Pons (tissue), 1 donor: ENCODE measurements around the gene PRMT7.

Source experiments
- DNase-seq: peaks from one replicate; pipeline ENCODE4 v3.0.0-alpha.2; 2016; ENCODE audit warnings: low spot score

The PRMT7 gene

GRCh38 chr16:68306633-68307032, 4.2 kb upstream of the PRMT7 start:
- DNase-seq, result no peak

- DNase-seq, result no peak
Measured at GRCh38 chr16:68309799-68310198, 1.0 kb upstream of the PRMT7 start.

GRCh38 chr16:68310437-68310773, 414 bp upstream of the PRMT7 start:
- DNase-seq, result no peak

DNA sequence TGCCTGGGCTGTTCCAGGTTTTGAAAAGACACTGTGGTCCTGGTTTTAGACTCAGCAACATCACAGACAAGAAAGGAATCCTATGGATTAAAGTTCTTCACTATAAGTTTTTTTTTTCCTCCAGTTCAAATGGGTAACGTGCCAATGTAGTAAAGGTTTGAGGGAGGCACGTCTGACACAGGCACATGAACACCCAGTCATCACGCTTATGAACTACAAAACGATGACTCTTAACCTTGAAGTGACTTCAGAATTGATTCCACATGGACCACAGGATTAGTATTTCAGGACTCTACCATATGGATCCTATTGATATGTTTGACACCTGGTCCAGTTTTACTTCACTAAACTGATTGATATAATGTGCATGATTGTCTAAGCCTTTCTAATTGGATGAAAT, 2.3 kb downstream of the PRMT7 start:
- no peak for DNase-seq

DNA sequence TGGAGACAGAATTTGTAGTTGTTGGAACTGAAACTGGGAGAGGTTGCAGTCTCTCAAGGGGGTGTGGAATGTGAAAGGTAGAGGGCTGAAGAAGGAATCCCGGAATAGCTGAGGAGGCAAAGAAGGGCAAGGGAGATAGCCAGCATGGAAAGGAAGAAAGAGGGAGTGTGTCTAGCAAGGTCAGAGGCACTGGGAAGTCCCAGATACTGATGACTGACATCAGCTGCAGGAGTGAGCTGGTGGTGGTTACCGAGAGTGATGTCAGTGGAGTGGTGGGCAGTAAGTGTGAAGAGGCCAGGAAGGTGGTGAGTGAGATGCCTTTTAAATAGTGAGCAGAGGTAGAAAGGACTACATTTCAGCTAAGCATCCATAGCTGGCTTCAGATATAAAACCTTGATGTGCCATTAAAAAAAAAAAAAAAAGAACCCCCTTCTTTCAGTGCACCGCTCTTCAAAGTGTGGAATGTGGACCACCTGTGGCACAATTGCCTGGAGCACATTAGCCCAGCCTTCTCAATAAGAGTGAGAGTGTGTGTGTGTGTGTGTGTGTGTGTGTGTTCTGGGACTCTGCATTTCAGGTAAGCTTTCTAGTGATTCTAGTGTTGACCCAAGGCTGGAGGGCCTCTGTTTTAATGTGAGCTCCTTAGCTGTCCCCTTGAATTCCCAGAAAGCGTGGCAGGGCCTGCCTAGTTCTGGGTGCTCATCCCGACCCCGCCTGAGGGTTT, 8.5 kb downstream of the PRMT7 start:
- DNase-seq, result no peak

- DNase-seq, result no peak
Measured at GRCh38 chr16:68324336-68324735, 13.5 kb downstream of the PRMT7 start.

DNA sequence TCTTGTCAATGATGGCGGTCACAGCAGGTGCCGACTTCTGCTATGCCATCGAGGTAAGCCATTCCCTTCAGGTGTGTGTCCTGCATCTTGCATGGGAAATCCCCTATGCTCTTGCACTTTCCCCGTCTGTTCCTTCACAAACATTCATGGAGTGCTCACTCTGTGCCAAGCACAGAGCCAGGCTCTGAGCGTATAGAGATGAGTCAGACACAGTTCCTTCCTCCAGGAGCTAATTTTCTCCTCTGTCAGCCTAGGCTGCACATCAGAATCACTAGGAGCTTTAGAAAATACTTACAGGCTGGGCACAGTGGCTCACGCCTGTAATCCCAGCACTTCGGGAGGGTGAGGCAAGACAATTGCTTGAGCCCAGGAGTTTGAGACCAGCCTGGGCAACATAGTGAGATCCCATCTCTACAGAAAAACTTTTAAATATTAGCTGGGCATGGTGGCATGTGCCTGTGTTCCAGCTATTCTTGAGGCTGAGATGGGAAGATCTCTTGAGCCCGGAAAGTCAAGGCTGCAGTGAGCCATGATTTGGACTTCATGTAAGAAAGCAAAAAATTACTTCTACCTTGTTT, 14.1 kb downstream of the PRMT7 start:
- no peak for DNase-seq

DNA sequence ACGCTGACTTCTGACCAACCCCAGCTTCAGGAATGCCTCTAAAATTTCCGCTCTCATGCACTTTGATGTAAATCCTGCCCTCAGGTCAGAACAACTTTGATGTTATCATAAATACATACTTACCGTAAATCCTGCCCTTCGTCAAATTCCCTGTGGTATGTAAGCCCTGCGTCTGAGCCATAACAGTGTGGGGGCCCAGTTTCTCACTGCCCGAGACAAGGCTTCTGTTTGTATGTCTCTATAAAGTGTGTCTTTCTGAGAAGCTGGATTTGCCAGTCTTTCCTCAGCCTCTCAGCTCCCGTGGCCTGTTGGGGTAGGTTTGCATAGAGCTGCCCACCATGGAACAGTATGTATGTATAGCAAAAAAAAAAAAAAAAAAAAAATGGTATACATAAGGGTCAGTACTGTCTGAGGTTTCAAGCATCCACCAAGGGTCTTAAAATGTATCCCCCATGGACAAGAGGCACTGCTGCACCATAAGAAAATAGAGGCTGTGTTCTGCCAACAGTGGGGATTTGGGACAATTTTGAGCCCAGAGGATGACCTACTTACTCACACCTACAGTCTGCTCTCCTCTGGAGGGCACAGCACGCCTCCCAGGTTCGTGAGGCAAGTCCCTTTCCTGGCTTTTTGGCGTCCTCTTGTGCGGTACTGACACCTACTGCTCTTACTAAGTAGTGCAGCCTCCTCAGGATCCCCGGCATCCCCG, 17.5 kb downstream of the PRMT7 start:
- peak; percentile 95 for DNase-seq

- DNase-seq, result peak; percentile 36
Measured at GRCh38 chr16:68328860-68329390, 18.1 kb downstream of the PRMT7 start.

DNA sequence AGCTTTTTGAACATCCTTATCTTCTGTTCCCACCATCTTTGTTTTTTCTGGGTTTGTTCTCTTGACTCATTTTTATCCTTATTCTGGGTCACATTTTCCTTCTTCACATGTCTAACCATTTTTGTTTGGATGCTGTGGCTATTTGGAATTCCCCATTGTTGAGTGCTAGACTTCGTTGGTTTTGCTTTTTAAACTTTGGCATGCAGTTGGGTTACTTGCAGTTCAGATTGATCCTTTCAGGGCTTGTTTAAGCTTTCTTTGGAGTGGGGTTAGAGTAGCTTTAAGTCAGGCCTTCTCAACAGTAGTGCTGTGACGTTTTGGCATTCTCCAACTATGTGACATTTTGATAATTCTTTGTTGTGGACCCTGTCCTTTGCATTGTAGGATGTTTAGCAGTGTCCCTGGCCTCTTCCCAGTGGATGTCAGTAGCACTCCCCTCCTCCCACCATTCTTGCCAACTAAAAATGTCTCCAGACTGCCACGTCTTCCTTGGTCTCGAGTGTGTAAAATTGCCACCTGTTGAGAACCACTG, 21.1 kb downstream of the PRMT7 start:
- no peak for DNase-seq

DNA sequence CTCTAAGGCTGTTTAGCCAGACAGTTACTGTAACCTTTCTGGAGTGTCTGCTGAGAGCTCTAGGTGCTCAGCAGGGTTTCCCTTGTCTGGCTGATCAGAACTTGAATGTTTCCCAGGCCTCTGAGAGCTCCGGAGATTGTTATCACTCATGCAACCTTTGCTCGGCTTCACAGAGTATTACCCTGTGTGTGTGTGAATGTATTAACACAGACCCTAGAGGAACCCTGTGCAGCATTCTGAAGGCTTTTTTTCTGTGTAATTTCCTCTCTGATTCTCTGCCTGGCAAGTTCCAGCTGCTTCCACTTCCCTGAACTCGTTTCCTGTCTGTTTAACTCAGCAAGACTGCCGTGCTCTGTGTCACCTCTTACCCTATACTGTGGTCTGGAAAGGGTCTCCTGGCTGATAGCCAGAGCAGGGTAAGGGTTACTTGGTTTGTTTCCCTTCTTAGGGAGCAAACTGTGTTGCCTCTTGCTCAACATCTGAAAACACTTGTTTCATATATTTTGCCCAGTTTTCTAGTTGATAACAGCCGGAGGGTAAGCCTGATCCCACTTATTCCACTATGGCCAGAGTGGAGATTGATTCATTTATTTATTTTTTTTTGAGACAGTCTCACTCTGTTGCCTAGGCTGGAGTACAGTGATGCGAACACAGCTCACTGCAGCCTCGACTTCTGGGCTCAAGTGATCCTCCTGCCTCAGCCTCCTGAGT, 21.7 kb downstream of the PRMT7 start:
- DNase-seq, result peak; percentile 84

- no peak for DNase-seq
Measured at GRCh38 chr16:68335175-68335574, 24.4 kb downstream of the PRMT7 start.

DNA sequence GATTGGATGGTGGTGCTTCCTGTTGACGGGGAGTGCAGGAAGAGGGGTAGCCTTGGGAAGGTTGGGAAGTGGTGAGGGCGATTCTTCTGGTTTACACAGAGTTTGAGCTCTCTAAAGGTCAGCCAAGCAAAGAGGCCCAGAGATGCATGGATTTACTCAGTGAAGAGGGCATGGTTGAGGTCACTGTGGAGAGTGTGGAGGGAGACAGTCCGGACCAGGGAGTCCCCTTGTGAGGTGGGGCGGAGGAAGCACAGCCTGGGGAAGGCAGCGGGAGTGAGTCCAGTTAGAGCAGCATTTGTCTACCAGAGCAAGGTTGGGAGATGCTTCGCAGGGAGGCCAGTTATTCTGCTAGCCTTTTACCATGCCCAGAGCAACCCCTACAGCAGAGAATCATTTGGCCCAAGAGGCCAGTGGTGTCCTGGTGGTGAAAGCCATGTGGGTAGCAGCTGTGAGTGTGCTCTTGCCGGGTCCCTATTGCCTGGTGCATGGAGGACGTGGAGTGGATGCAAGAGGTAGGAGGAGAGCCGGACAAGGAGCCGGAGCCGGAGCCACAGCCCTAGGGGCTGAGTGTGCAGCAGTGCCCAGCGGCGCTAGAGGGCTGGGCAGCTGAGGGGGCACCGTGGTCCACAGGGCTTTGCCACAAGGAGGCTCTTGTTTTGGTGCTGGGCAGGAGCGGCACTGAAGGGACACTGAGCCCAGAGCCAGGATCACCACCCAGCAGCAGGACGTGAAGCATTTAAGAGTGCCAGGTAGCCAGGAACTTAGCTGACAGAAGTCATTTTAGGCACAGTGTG, 27.7 kb downstream of the PRMT7 start:
- no peak for DNase-seq

DNA sequence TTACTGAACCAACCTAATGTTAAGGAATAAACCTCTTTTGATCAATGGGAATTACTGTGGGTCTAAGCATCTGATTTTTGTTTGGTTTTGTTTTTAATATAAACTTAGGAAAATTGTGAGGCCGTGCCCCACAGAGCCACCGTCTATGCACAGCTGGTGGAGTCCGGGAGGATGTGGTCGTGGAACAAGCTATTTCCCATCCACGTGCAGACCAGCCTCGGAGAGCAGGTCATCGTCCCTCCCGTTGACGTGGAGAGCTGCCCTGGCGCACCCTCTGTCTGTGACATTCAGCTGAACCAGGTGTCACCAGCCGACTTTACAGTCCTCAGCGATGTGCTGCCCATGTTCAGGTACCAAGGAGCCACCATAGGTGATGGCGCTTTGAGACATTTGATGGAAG, 28.4 kb downstream of the PRMT7 start:
- DNase-seq, result no peak

DNA sequence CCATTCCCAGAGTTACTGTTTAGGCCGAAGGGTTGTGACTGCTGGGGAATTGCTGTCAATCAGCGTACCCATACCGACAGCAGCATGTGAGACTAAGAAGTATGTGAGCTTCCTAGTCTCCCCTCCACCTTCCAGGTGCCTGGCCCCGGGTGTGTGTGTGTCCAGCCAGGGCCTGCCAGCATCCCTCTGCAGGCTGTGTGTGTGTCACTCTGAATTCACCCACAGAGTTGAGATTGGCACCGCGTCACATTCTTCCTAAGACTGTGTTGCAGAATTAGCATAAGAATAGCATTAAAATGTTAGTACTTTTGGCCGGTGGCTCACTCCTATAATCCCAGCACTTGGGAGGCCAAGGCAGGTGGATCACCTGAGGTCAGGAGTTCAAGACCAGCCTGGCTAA, 31.8 kb downstream of the PRMT7 start:
- DNase-seq, result no peak

- no peak for DNase-seq
Measured at GRCh38 chr16:68343137-68343536, 32.3 kb downstream of the PRMT7 start.

GRCh38 chr16:68344252-68344651, 33.4 kb downstream of the PRMT7 start:
- DNase-seq, result no peak

DNA sequence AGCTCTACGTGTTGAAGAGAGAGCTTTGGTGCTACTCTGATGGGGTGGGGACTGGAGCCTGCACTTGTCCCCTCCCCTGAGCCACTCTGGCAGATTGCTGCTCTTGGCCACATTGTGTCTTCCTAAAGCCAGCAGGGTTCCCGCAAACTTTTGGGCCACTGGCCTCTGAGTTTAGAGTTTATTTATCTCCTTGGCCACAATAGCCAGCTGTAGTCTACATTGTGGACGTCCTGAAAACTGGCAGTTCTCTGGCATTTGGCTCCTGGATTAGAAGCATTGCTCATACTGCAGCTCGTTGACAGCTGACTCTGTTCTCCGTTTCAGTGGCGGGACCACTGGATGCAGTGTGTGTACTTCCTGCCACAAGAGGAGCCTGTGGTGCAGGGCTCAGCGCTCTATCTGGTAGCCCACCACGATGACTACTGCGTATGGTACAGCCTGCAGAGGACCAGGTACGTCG, 34.6 kb downstream of the PRMT7 start:
- DNase-seq, result no peak

DNA sequence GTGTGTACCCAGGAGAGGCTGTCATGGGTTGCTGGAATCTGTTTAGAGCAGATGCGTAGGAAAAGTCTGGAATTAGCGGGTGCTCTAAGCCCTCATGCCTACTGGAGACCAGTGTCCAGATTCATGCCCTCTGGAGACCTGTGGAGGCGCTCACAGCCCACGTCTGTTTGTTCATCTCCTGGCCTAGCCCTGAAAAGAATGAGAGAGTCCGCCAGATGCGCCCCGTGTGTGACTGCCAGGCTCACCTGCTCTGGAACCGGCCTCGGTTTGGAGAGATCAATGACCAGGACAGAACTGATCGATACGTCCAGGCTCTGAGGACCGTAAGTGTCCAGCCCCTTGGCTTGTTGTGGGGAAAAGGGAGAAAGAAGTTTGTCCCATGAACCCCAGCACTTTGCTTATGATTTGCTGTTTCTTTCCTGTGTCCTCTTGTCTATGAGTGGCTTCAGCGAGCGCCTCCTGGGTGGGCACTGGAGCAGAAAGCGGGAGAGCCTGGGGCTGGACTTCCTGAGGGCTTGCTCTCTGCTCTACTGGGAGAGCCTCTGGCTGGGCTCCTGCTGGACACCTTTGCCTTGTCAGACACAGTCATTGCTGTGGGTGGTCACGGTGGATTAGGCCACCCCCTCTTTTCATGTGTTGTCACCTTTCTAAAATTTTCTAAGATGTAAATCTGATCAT, 35.3 kb downstream of the PRMT7 start:
- no peak for DNase-seq

GRCh38 chr16:68346892-68347480, 36.2 kb downstream of the PRMT7 start:
- DNase-seq, result no peak
